Endothelial cell of umbilical vein (primary cell): Measurements from ENCODE around the gene CAPS.

Experiments used
- CTCF ChIP-seq, 2 donors: IDR thresholded peaks; 1 replicate in 1 of 2; 2 replicates in 1 of 2; pipeline ENCODE4 v1.5.1; 2011; ENCODE audit warnings: low read length in 2 of 2, mild to moderate bottlenecking in 2 of 2, moderate library complexity in 2 of 2, control low read depth in 1 of 2, inconsistent platforms in 1 of 2, low read depth in 1 of 2; ENCODE audit not compliant: insufficient read depth in 1 of 2; ENCODE audit errors: extremely low read depth in 1 of 2
- EZH2 ChIP-seq: IDR thresholded peaks from 2 replicates; pipeline ENCODE4 v1.6.1; 2012; ENCODE audit warnings: borderline replicate concordance, low read depth, mild to moderate bottlenecking, moderate library complexity, low read length, inconsistent platforms; ENCODE audit not compliant: severe bottlenecking
- JUN ChIP-seq: IDR thresholded peaks from 2 replicates; pipeline ENCODE4 v1.6.1; 2011; ENCODE audit warnings: borderline replicate concordance, low read depth; ENCODE audit not compliant: insufficient read length, insufficient read depth
- MAX ChIP-seq: IDR thresholded peaks from 2 replicates; pipeline ENCODE4 v1.6.1; 2011; ENCODE audit not compliant: insufficient read depth, insufficient read length
- POLR2A ChIP-seq: IDR thresholded peaks from 2 replicates; pipeline ENCODE4 v1.6.1; 2012; ENCODE audit warnings: low read depth, mild to moderate bottlenecking, control low read depth, low read length

GRCh38 chr19:5907241-5907640 lies 6.8 kb upstream of the CAPS start:
- TF ChIP-seq CTCF (IDR thresholded peaks at IDR 0.05; ENCODE audit: extremely low read depth in 1 of 2, insufficient read depth in 1 of 2, low read depth in 1 of 2, low read length in 2 of 2), result no peak
- no peak for TF ChIP-seq POLR2A
- TF ChIP-seq EZH2, result no peak
- no peak for TF ChIP-seq MAX
- TF ChIP-seq JUN, result no peak
